Neural progenitor cell (in vitro differentiated cells): ENCODE measurements around the gene ZNF544. TPM values are rescaled to one million over a fixed set of nuclear protein-coding genes. Genes with fewer than 3 reads are reported as not detected.
A peak's percentile ranks its signal among the peaks of the same experiment; 100 is the strongest.

Experiments used
- DNase-seq: peaks from one replicate; pipeline ENCODE4 v3.0.0-alpha.2; 2016; ENCODE audit warnings: low spot score
- H2AFZ ChIP-seq: fragments of 200-600 bp; sonication (generic); replicated peaks from 2 replicates; pipeline ENCODE4 v1.6.1; 2016; ENCODE audit warnings: antibody characterized with exemption
- H3F3A ChIP-seq: fragments of 200-600 bp; sonication (generic); 2 replicates; pipeline ENCODE4 v1.6.1; 2016; ENCODE audit warnings: antibody characterized with exemption, low read depth
- H3K27ac ChIP-seq: fragments of 200-600 bp; sonication (generic); 2 replicates; pipeline ENCODE4 v1.5.1; 2016; ENCODE audit warnings: mild to moderate bottlenecking
- H3K27me3 ChIP-seq: fragments of 200-600 bp; sonication (generic); 2 replicates; pipeline ENCODE4 v1.6.1; 2016; ENCODE audit warnings: mild to moderate bottlenecking, moderate library complexity
- H3K36me3 ChIP-seq: fragments of 200-600 bp; sonication (generic); 2 replicates; pipeline ENCODE4 v1.5.1; 2016
- H3K4me1 ChIP-seq: fragments of 200-600 bp; sonication (generic); 2 replicates; pipeline ENCODE4 v1.6.1; 2016; ENCODE audit warnings: mixed run types
- H3K4me2 ChIP-seq: fragments of 200-600 bp; sonication (generic); 2 replicates; pipeline ENCODE4 v1.6.1; 2016
- H3K4me3 ChIP-seq: fragments of 200-600 bp; sonication (generic); 2 replicates; pipeline ENCODE4 v1.5.1; 2016
- H3K79me2 ChIP-seq: fragments of 200-600 bp; sonication (generic); 2 replicates; pipeline ENCODE4 v1.6.1; 2016; ENCODE audit warnings: low read depth
- H3K9ac ChIP-seq: fragments of 200-600 bp; sonication (generic); 2 replicates; pipeline ENCODE4 v1.6.1; 2016
- H3K9me3 ChIP-seq: fragments of 200-600 bp; sonication (generic); 2 replicates; pipeline ENCODE4 v1.5.1; 2016; ENCODE audit warnings: low read depth
- H4K20me1 ChIP-seq: fragments of 200-600 bp; sonication (generic); 2 replicates; pipeline ENCODE4 v1.6.1; 2016; ENCODE audit warnings: low read depth
- H3K27ac Mint-ChIP-seq: 3 replicates; pipeline ENCODE4 v1.8.0; 2021; ENCODE audit warnings: mixed read lengths
- H3K27me3 Mint-ChIP-seq: 2 replicates; pipeline ENCODE4 v1.8.0; 2022; ENCODE audit warnings: low read depth, mild to moderate bottlenecking, inconsistent platforms, moderate library complexity, mixed read lengths; ENCODE audit not compliant: insufficient read depth
- H3K36me3 Mint-ChIP-seq: 3 replicates; pipeline ENCODE4 v1.8.0; 2021; ENCODE audit warnings: mixed read lengths
- H3K4me1 Mint-ChIP-seq: 3 replicates; pipeline ENCODE4 v1.8.0; 2021; ENCODE audit warnings: mixed read lengths
- H3K4me3 Mint-ChIP-seq: 3 replicates; pipeline ENCODE4 v1.8.0; 2021; ENCODE audit warnings: mild to moderate bottlenecking, moderate library complexity, mixed read lengths
- H3K9me3 Mint-ChIP-seq: 3 replicates; pipeline ENCODE4 v1.8.0; 2020; ENCODE audit warnings: mixed read lengths
- EZH2 ChIP-seq: fragments of 200-600 bp; sonication (generic); IDR thresholded peaks from 2 replicates; pipeline ENCODE4 v1.6.1; 2017; ENCODE audit warnings: antibody characterized with exemption, mild to moderate bottlenecking, moderate library complexity
- EZH2phosphoT487 ChIP-seq: fragments of 200-600 bp; sonication (generic); IDR thresholded peaks from 2 replicates; pipeline ENCODE4 v1.6.1; 2017; ENCODE audit warnings: antibody characterized with exemption
- total RNA-seq: library from RNA; depleted of rRNA; stranded (reverse); fragments of >200 nt; gene quantifications from 2 replicates; pipeline ENCODE4 v1.2.3, GENCODE V29; 2015; ENCODE audit warnings: low replicate concordance
- TF ChIP-seq, protein P1 (sequence below): fragments of 200-600 bp; sonication (generic); IDR thresholded peaks from 2 replicates; pipeline ENCODE4 v1.5.1; 2017; ENCODE audit warnings: antibody characterized with exemption, mild to moderate bottlenecking

The ZNF544 gene
- total RNA-seq, 1 donor from 2014 or later, result 86.0 TPM

DNA sequence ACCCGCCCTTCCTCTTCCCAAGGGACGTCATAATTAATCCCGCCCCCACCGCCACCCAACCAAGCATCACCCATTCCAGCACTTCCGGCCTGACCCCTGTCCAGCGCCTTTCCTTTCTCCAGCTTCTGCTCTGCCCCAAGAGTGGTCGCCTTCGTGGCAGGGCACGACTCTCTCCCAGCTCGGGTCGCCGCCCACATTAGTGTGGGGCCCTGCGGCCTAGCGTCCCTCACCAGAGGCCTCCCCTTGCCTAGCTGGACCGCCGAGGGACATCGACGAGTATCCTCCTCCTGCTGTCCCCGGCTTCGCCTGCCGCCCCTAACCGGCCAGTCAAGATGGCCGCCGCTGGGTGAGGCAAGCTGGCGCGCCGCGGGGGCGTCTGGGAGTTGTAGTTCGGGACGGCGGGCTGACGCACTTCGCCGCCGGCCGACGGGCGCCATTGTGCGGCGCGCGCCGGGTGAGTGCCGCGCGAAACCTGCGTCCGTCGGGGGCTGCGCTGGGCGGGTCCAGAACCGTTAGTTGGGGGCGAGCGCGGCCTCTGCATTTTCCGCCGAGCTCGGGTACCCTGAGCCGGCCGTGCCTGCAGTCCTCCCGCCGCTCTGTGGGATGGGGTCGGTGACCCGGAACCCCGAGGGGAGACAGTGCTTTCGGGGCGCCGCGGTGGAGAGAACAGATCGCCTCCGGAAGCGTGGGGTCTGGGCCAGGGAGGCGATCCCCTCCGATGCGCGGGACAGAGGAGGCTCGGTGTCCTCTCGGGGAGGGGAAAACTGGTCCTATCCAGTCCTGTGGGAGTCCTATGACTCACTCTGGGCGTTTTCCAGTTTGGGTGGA lies 45.5 kb upstream of the ZNF544 start, which contains the start of gene ZNF274:
TSS of gene ZNF274 (plus strand) at position 73 of the 828 bp plus-strand sequence. CDS start 905 bp downstream, outside the sequence.
- Histone ChIP-seq H4K20me1 (no peaks in the 10 kb centered on the region), H3K4me1 (no peaks in the 10 kb centered on the region), H3K4me3 (peak within 1 kb of the TSS; percentile 96), H2AFZ (peak within 1 kb of the TSS; percentile 99), H3K36me3 (peaks cover 39% of the 10 kb centered on the region), H3K9me3 (peaks cover 37% of the 10 kb centered on the region), H3K9ac (peak within 1 kb of the TSS; percentile 91), H3K79me2 (peaks cover 49% of the 10 kb centered on the region), H3F3A (peaks cover 14% of the 10 kb centered on the region), H3K27ac (peak within 1 kb of the TSS; percentile 99), H3K4me2 (peak within 1 kb of the TSS; percentile 94), H3K27me3 (no peaks in the 10 kb centered on the region)
- Mint-ChIP-seq H3K27me3 (peaks cover 14% of the 10 kb centered on the region), H3K36me3 (peaks cover 52% of the 10 kb centered on the region), H3K4me3 (peak within 1 kb of the TSS; percentile 92), H3K4me1 (peaks cover 8% of the 10 kb centered on the region), H3K9me3 (peaks cover 86% of the 10 kb centered on the region), H3K27ac (peak within 1 kb of the TSS; percentile 99)
- TF ChIP-seq EZH2phosphoT487 (no peak), EZH2 (no peak)
- TF ChIP-seq, protein P1, sequence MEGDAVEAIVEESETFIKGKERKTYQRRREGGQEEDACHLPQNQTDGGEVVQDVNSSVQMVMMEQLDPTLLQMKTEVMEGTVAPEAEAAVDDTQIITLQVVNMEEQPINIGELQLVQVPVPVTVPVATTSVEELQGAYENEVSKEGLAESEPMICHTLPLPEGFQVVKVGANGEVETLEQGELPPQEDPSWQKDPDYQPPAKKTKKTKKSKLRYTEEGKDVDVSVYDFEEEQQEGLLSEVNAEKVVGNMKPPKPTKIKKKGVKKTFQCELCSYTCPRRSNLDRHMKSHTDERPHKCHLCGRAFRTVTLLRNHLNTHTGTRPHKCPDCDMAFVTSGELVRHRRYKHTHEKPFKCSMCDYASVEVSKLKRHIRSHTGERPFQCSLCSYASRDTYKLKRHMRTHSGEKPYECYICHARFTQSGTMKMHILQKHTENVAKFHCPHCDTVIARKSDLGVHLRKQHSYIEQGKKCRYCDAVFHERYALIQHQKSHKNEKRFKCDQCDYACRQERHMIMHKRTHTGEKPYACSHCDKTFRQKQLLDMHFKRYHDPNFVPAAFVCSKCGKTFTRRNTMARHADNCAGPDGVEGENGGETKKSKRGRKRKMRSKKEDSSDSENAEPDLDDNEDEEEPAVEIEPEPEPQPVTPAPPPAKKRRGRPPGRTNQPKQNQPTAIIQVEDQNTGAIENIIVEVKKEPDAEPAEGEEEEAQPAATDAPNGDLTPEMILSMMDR, result no peak
- peak; percentile 98 for DNase-seq

DNA sequence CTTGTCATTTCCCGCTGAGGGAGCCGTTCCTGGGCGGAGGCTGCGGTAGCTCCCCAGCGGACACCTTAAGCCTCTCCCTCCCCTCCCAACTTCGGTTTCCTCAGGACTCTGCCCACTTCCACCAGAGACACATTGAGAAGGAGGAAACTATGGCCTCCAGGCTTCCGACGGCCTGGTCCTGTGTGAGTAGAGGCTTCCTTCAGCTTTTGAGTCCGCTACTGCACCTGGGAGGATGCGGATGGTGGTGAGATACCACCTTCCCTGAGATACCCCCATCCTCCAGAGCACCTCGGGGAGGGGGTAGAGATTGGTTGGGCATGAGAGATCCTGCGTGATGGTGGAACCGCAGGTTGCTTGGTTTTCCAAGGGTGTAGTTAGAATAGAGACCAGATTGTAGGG lies 44.9 kb upstream of the ZNF544 start:
- Mint-ChIP-seq H3K27ac (peak overlapping the region; percentile 46), H3K4me1 (peaks cover 8% of the 10 kb centered on the region), H3K27me3 (peaks cover 14% of the 10 kb centered on the region), H3K36me3 (peaks cover 55% of the 10 kb centered on the region), H3K9me3 (peaks cover 83% of the 10 kb centered on the region), H3K4me3 (peak overlapping the region; percentile 92)
- Histone ChIP-seq H3K9ac (peak overlapping the region; percentile 91), H4K20me1 (no peaks in the 10 kb centered on the region), H3K27ac (peak overlapping the region; percentile 99), H3K27me3 (no peaks in the 10 kb centered on the region), H3K36me3 (peaks cover 42% of the 10 kb centered on the region), H3K4me2 (peak overlapping the region; percentile 94), H3K4me1 (no peaks in the 10 kb centered on the region), H3K9me3 (peaks cover 38% of the 10 kb centered on the region), H2AFZ (peak overlapping the region; percentile 80), H3F3A (peaks cover 14% of the 10 kb centered on the region), H3K4me3 (peak overlapping the region; percentile 96), H3K79me2 (peaks cover 52% of the 10 kb centered on the region)
- no peak for DNase-seq
- TF ChIP-seq EZH2phosphoT487 (no peak), EZH2 (no peak)
- TF ChIP-seq, protein P1, result no peak

GRCh38 chr19:58196901-58197616 lies 31.7 kb upstream of the ZNF544 start:
- DNase-seq, result no peak
- Mint-ChIP-seq H3K27me3 (peaks cover 18% of the 10 kb centered on the region), H3K4me3 (no peak overlapping the region), H3K4me1 (no peaks in the 10 kb centered on the region), H3K9me3 (peaks cover 89% of the 10 kb centered on the region), H3K36me3 (peaks cover 80% of the 10 kb centered on the region), H3K27ac (no peak overlapping the region)
- TF ChIP-seq EZH2phosphoT487 (no peak), EZH2 (no peak)
- TF ChIP-seq, protein P1, result no peak
- peak overlapping the region; percentile 3 for H3K4me3 ChIP-seq
- H3K36me3 ChIP-seq, result peaks cover 66% of the 10 kb centered on the region
- H4K20me1 ChIP-seq, result no peaks in the 10 kb centered on the region
- H3K9ac ChIP-seq, result no peak overlapping the region
- no peaks in the 10 kb centered on the region for H3K79me2 ChIP-seq
- H2AFZ ChIP-seq, result no peak overlapping the region
- H3K4me1 ChIP-seq, result no peaks in the 10 kb centered on the region
- H3F3A ChIP-seq, result peaks cover 16% of the 10 kb centered on the region
- peaks cover 80% of the 10 kb centered on the region for H3K9me3 ChIP-seq
- no peak overlapping the region for H3K4me2 ChIP-seq
- H3K27me3 ChIP-seq, result no peaks in the 10 kb centered on the region
- H3K27ac ChIP-seq, result no peak overlapping the region
